Neuronal stem cell (in vitro differentiated cells): ENCODE measurements around the gene SLC6A4.

Source experiments
- DNase-seq: peaks from one replicate; pipeline ENCODE4 v3.0.0-alpha.2; 2013; ENCODE audit warnings: low spot score
- H2AFZ ChIP-seq: one replicate; pipeline ENCODE4 v1.6.1; 2013; ENCODE audit warnings: mild to moderate bottlenecking, low read length, inconsistent platforms
- H2AK5ac ChIP-seq: 2 replicates; pipeline ENCODE4 v1.6.1; 2013; ENCODE audit warnings: low read depth, mild to moderate bottlenecking, inconsistent platforms, low read length, moderate library complexity, mixed read lengths
- H2BK120ac ChIP-seq: 2 replicates; pipeline ENCODE4 v1.6.1; 2013; ENCODE audit warnings: low read depth, mild to moderate bottlenecking, inconsistent platforms, low read length, moderate library complexity, mixed read lengths
- H2BK12ac ChIP-seq: one replicate; pipeline ENCODE4 v1.6.1; 2013; ENCODE audit warnings: low read length, inconsistent platforms
- H2BK15ac ChIP-seq: 2 replicates; pipeline ENCODE4 v1.6.1; 2013; ENCODE audit warnings: mild to moderate bottlenecking, low read length, inconsistent platforms, mixed read lengths
- H2BK5ac ChIP-seq: one replicate; pipeline ENCODE4 v1.6.1; 2013; ENCODE audit warnings: inconsistent platforms, mild to moderate bottlenecking, low read length, moderate library complexity
- H3K14ac ChIP-seq: one replicate; pipeline ENCODE4 v1.6.1; 2013; ENCODE audit warnings: low read length, inconsistent platforms
- H3K18ac ChIP-seq: 2 replicates; pipeline ENCODE4 v1.6.1; 2013; ENCODE audit warnings: low read length, inconsistent platforms
- H3K23ac ChIP-seq: 2 replicates; pipeline ENCODE4 v1.6.1; 2013; ENCODE audit warnings: low read depth, mild to moderate bottlenecking, mixed read lengths, low read length, inconsistent platforms; ENCODE audit not compliant: poor library complexity
- H3K27ac ChIP-seq: replicated peaks from 3 replicates; pipeline ENCODE4 v1.5.1; 2013; ENCODE audit warnings: low read length, inconsistent platforms
- H3K27me3 ChIP-seq, 3 experiments: 2 replicates each; pipeline ENCODE4 v1.6.1; 2013; ENCODE audit warnings: low read length in 3 of 3, mild to moderate bottlenecking in 2 of 3, inconsistent platforms in 1 of 3, low read depth in 1 of 3, mixed read lengths in 1 of 3, moderate library complexity in 1 of 3; ENCODE audit not compliant: control insufficient read depth in 3 of 3, insufficient read depth in 3 of 3
- H3K36me3 ChIP-seq, 2 donors: replicated peaks in 1 of 2; 2 replicates each; pipeline ENCODE4 v1.6.1; 2013; ENCODE audit warnings: low read length in 2 of 2; ENCODE audit not compliant: control insufficient read depth in 2 of 2, insufficient read depth in 2 of 2
- H3K4ac ChIP-seq: 2 replicates; pipeline ENCODE4 v1.6.1; 2013; ENCODE audit warnings: inconsistent platforms, mild to moderate bottlenecking, low read length, moderate library complexity
- H3K4me1 ChIP-seq, 2 donors: 1 replicate in 1 of 2; 2 replicates in 1 of 2; pipeline ENCODE4 v1.6.1; 2013; ENCODE audit warnings: low read length in 2 of 2, low read depth in 1 of 2; ENCODE audit not compliant: control insufficient read depth in 2 of 2, insufficient read depth in 1 of 2
- H3K4me2 ChIP-seq: one replicate; pipeline ENCODE4 v1.6.1; 2013; ENCODE audit warnings: mild to moderate bottlenecking, low read length, inconsistent platforms; ENCODE audit not compliant: insufficient read depth, poor library complexity, severe bottlenecking
- H3K4me3 ChIP-seq, 2 donors: 2 replicates each; pipeline ENCODE4 v1.5.1; 2013; ENCODE audit warnings: low read length in 2 of 2, mild to moderate bottlenecking in 2 of 2, inconsistent platforms in 1 of 2, moderate library complexity in 1 of 2
- H3K79me1 ChIP-seq: one replicate; pipeline ENCODE4 v1.6.1; 2013; ENCODE audit warnings: low read depth, mild to moderate bottlenecking, inconsistent platforms, low read length, moderate library complexity
- H3K9ac ChIP-seq: one replicate; pipeline ENCODE4 v1.6.1; 2013; ENCODE audit warnings: mild to moderate bottlenecking, low read depth, low read length, inconsistent platforms; ENCODE audit not compliant: poor library complexity
- H3K9me3 ChIP-seq, 2 donors: replicated peaks in 1 of 2; 2 replicates each; pipeline versions ENCODE3 to v1.6.1; 2013; ENCODE audit warnings: low read length in 2 of 2, mild to moderate bottlenecking in 2 of 2, inconsistent platforms in 1 of 2, low read depth in 1 of 2, mixed read lengths in 1 of 2, moderate library complexity in 1 of 2; ENCODE audit not compliant: control insufficient read depth in 2 of 2, insufficient read depth in 1 of 2
- H4K8ac ChIP-seq: one replicate; pipeline ENCODE4 v1.6.1; 2013; ENCODE audit warnings: low read depth, mild to moderate bottlenecking, inconsistent platforms, low read length, moderate library complexity
- H4K91ac ChIP-seq: one replicate; pipeline ENCODE4 v1.6.1; 2013; ENCODE audit warnings: low read length, low read depth, mild to moderate bottlenecking, inconsistent platforms; ENCODE audit not compliant: poor library complexity
- WGBS, 2 donors: extraction: QIAGEN DNeasy Blood & Tissue Kit; methylation state at CpG; one replicate each; pipeline ENCODE4 v1.1.7; 2013; ENCODE audit warnings: missing lambda C conversion rate in 2 of 2, mixed read lengths in 1 of 2; ENCODE audit not compliant: insufficient read length in 2 of 2, insufficient replicate concordance in 1 of 2; ENCODE audit errors: extremely low coverage in 2 of 2; 5-methylcytosine and 5-hydroxymethylcytosine counted together

SLC6A4 gene

DNA sequence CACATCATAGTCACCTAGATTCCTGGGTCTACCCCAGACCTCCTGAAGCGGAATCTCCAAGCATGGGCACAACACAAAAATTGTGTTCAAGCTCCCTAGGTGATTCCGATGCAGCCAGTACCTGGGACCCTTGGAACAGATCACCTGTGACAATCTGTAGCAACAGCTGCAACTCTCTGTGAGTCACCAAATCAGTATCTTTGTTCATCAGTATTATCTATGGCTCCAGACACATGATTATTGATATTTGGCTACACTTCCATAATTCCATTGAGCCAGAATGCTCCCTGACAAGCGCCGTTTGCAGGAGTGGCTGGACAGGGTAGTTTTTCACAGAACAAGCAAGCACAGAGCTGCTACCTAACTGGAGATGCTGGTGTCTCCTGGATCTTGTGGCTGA, 16.2 kb downstream of the SLC6A4 start:
- Histone ChIP-seq H3K9ac (no peak overlapping the region), H3K79me1 (no peaks in the 10 kb centered on the region)

DNA sequence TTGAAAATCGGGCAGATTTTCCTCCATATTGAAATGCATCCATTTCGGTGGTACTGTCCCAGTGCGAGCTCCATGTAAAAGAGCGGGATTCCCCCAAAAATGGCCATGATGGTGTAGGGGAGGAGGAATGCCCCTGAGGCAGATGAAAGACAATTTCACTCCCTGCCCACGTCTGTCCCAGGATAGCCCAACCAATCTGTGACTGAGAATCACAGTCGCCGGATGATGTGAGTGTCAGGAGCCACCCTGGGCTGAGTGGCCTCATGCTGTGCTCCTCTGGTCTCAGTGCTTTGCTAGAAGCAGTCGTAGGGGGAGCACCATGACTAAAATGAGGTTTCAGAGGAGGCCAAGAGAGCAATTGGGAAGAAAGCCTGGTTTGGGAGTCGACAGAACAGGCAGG, 16.7 kb downstream of the SLC6A4 start:
- Histone ChIP-seq H2BK12ac (no peak overlapping the region), H2BK120ac (no peak overlapping the region), H3K4me2 (no peak overlapping the region), H3K4me3 (no peak overlapping the region), H3K36me3 (no peaks in the 10 kb centered on the region), H3K27ac (no peak overlapping the region), H3K4me1 (peaks cover 17 to 19% of the 10 kb centered on the region in 2 donors), H2BK5ac (no peak overlapping the region), H4K91ac (no peak overlapping the region), H2AFZ (no peak overlapping the region), H3K4ac (no peak overlapping the region), H3K23ac (no peak overlapping the region), H3K79me1 (no peaks in the 10 kb centered on the region), H3K9me3 (no peaks in the 10 kb centered on the region), H4K8ac (no peak overlapping the region), H3K27me3 (peaks cover 0 to 12% (median 0%) of the 10 kb centered on the region in 3 experiments), H3K14ac (no peak overlapping the region), H2BK15ac (no peak overlapping the region), H3K9ac (no peak overlapping the region), H3K18ac (no peak overlapping the region), H2AK5ac (no peak overlapping the region)
- whole genome bisulfite sequencing, 2 donors = no CpG with 5 or more reads among the region's 9 CpGs
- no peak for DNase-seq

More for the DNA sequence above, 16.2 kb downstream of the SLC6A4 start:
- Histone ChIP-seq H2BK5ac (no peak overlapping the region), H2BK120ac (no peak overlapping the region), H3K23ac (no peak overlapping the region), H3K4me1 (peaks cover 17 to 19% of the 10 kb centered on the region in 2 donors), H3K4me3 (no peak overlapping the region), H3K4ac (no peak overlapping the region), H2AK5ac (no peak overlapping the region), H3K27me3 (peaks cover 0 to 12% (median 0%) of the 10 kb centered on the region in 3 experiments), H2BK12ac (no peak overlapping the region), H3K36me3 (no peaks in the 10 kb centered on the region), H2AFZ (no peak overlapping the region), H3K14ac (no peak overlapping the region), H3K4me2 (no peak overlapping the region), H2BK15ac (no peak overlapping the region), H3K9me3 (no peaks in the 10 kb centered on the region), H3K18ac (no peak overlapping the region), H3K27ac (no peak overlapping the region), H4K91ac (no peak overlapping the region), H4K8ac (no peak overlapping the region)
- DNase-seq = no peak
- WGBS, 2 donors = no CpG with 5 or more reads among the region's 4 CpGs

DNA sequence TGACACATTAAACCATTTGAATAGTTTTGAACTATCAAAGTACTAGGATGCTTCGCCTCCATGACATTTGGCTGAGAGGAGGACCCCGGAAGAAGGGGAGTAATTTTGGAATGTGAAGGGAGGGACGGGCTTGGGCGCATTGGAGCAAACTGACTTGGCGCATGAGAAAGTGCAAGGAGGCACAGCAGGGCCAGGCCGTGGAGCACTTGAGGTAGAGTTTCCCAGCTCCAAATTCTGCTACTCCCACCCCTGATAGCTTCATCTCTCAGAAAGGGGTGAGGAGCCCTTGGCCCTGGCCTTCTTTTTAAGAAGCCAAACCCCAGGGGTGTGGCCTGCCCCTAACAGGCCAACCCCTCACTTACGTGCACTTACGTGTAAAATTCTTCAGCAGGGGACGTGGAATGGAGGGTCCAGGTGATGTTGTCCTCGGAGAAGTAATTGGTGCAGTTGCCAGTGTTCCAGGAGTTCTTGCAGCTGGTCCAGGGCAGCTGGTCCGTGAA, 17.7 kb downstream of the SLC6A4 start:
- Histone ChIP-seq H3K9ac (no peak overlapping the region), H2AK5ac (no peak overlapping the region), H3K4ac (no peak overlapping the region), H2BK15ac (no peak overlapping the region), H3K9me3 (no peaks in the 10 kb centered on the region), H3K4me3 (peak overlapping the region in 1 of 2 donors; percentile 24), H3K79me1 (no peaks in the 10 kb centered on the region), H2AFZ (no peak overlapping the region), H2BK5ac (no peak overlapping the region), H2BK12ac (no peak overlapping the region), H3K36me3 (no peaks in the 10 kb centered on the region), H3K14ac (no peak overlapping the region), H3K18ac (no peak overlapping the region), H4K8ac (no peak overlapping the region), H2BK120ac (no peak overlapping the region), H3K4me2 (no peak overlapping the region), H4K91ac (no peak overlapping the region), H3K4me1 (peaks cover 14% of the 10 kb centered on the region in 2 donors), H3K23ac (no peak overlapping the region), H3K27me3 (peaks cover 0 to 6% (median 0%) of the 10 kb centered on the region in 3 experiments), H3K27ac (no peak overlapping the region)
- WGBS, 2 donors = no CpG with 5 or more reads among the region's 11 CpGs
- DNase-seq = no peak

DNA sequence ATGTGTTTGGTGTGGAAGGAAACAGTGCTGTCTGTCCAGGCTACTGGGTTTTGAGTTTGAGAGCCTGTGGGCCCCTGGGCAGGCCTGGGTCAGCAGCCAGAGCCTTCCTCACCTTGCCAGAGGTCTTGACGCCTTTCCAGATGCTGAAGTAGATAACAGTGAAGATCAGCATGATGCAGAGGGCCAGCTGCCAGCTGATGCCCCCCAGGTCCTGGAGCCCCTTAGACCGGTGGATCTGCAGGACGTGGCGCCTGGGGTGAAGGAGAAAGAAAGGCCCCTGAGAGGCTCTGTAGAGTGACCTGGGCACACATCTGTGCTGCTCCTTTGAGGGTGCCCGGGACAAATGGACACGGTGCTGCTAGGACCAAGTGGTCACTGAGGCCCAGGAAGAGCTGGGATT, 18.4 kb downstream of the SLC6A4 start:
- H3K23ac ChIP-seq = no peak overlapping the region
- no CpG with 5 or more reads among the region's 6 CpGs for WGBS, 2 donors

More for the DNA sequence above, 18.4 kb downstream of the SLC6A4 start:
- H3K9me3 ChIP-seq = no peaks in the 10 kb centered on the region
- no peak overlapping the region for H2AK5ac ChIP-seq
- no peak overlapping the region for H3K18ac ChIP-seq
- DNase-seq = no peak
- H3K4me1 ChIP-seq = peaks cover 6 to 7% of the 10 kb centered on the region in 2 donors
- H2BK120ac ChIP-seq = no peak overlapping the region
- no peak overlapping the region for H2BK5ac ChIP-seq
- no peak overlapping the region for H3K4me2 ChIP-seq
- no peak overlapping the region for H3K27ac ChIP-seq
- H4K8ac ChIP-seq = no peak overlapping the region
- no peak overlapping the region for H4K91ac ChIP-seq
- H3K79me1 ChIP-seq = no peaks in the 10 kb centered on the region
- no peak overlapping the region for H3K4me3 ChIP-seq
- H2AFZ ChIP-seq = no peak overlapping the region
- H2BK15ac ChIP-seq = no peak overlapping the region
- no peak overlapping the region for H3K4ac ChIP-seq
- no peaks in the 10 kb centered on the region for H3K36me3 ChIP-seq
- H3K14ac ChIP-seq = no peak overlapping the region
- H3K9ac ChIP-seq = no peak overlapping the region
- peaks cover 0 to 7% (median 0%) of the 10 kb centered on the region in 3 experiments for H3K27me3 ChIP-seq
- H2BK12ac ChIP-seq = no peak overlapping the region
